ENCODE results near the gene AHR.
"Not testable (repeated sequence)": the region's sequence is repeated elsewhere in the genome, so short reads cannot be mapped to it uniquely, and the experiment has no call there.

Gene AHR

GRCh38 chr7:17339952-17340351 is 41.5 kb downstream of the AHR start:
- DNase-seq (ENCODE audit: low spot score) = no peak

GRCh38 chr7:17340655-17341054 is 42.2 kb downstream of the AHR start:
- no peak for DNase-seq (ENCODE audit: low spot score)

- no peak for DNase-seq (ENCODE audit: low spot score)
Observed at GRCh38 chr7:17342756-17343155, 44.3 kb downstream of the AHR start.

- DNase-seq (ENCODE audit: low spot score) = no peak
Observed at GRCh38 chr7:17347401-17347800, 48.9 kb downstream of the AHR start.

- DNase-seq (ENCODE audit: low spot score) = not testable (repeated sequence)
Observed at GRCh38 chr7:17348932-17349331, 50.5 kb downstream of the AHR start.

GRCh38 chr7:17350321-17350720 is 51.9 kb downstream of the AHR start:
- DNase-seq (ENCODE audit: low spot score) = not testable (repeated sequence)

- DNase-seq (ENCODE audit: low spot score) = not testable (repeated sequence)
Observed at GRCh38 chr7:17353650-17354419, 55.4 kb downstream of the AHR start.

GRCh38 chr7:17354473-17354872 is 56.0 kb downstream of the AHR start:
- no peak for DNase-seq (ENCODE audit: low spot score)

- DNase-seq (ENCODE audit: low spot score) = no peak
Observed at GRCh38 chr7:17355050-17355449, 56.6 kb downstream of the AHR start.

- DNase-seq (ENCODE audit: low spot score) = no peak
Observed at GRCh38 chr7:17357952-17358351, 59.5 kb downstream of the AHR start.

GRCh38 chr7:17359610-17360009 is 61.2 kb downstream of the AHR start:
- DNase-seq (ENCODE audit: low spot score) = no peak

GRCh38 chr7:17362439-17363105 is 64.1 kb downstream of the AHR start:
- DNase-seq (ENCODE audit: low spot score) = no peak

- no peak for DNase-seq (ENCODE audit: low spot score)
Observed at GRCh38 chr7:17364671-17365070, 66.2 kb downstream of the AHR start.

GRCh38 chr7:17365775-17366174 is 67.3 kb downstream of the AHR start:
- DNase-seq (ENCODE audit: low spot score) = no peak

GRCh38 chr7:17367502-17367901 is 69.0 kb downstream of the AHR start:
- no peak for DNase-seq (ENCODE audit: low spot score)

- no peak for DNase-seq (ENCODE audit: low spot score)
Observed at GRCh38 chr7:17368856-17369524, 70.5 kb downstream of the AHR start.

- no peak for DNase-seq (ENCODE audit: low spot score)
Observed at GRCh38 chr7:17369691-17370426, 71.4 kb downstream of the AHR start.

GRCh38 chr7:17370901-17371585 is 72.6 kb downstream of the AHR start:
- DNase-seq (ENCODE audit: low spot score) = no peak

GRCh38 chr7:17371671-17372524 is 73.4 kb downstream of the AHR start:
- no peak for DNase-seq (ENCODE audit: low spot score)

- no peak for DNase-seq (ENCODE audit: low spot score)
Observed at GRCh38 chr7:17374157-17374556, 75.7 kb downstream of the AHR start.

- no peak for DNase-seq (ENCODE audit: low spot score)
Observed at GRCh38 chr7:17374654-17375053, 76.2 kb downstream of the AHR start.
